ENCODE data around the gene MYO16.

The MYO16 gene

GRCh38 chr13:108797354-108797753 lies 167.9 kb downstream of the MYO16 start:
- no peak for DNase-seq (ENCODE audit: low spot score)

- DNase-seq (ENCODE audit: low spot score): no peak
Observed at GRCh38 chr13:108807841-108808240, 178.4 kb downstream of the MYO16 start.

- DNase-seq (ENCODE audit: low spot score): no peak
Observed at GRCh38 chr13:108812165-108812564, 182.8 kb downstream of the MYO16 start.

- DNase-seq (ENCODE audit: low spot score): no peak
Observed at GRCh38 chr13:108812661-108813060, 183.2 kb downstream of the MYO16 start.

- DNase-seq (ENCODE audit: low spot score): no peak
Observed at GRCh38 chr13:108813587-108814170, 184.3 kb downstream of the MYO16 start.

GRCh38 chr13:108816375-108816774 lies 187.0 kb downstream of the MYO16 start:
- DNase-seq (ENCODE audit: low spot score): no peak

- no peak for DNase-seq (ENCODE audit: low spot score)
Observed at GRCh38 chr13:108827646-108828045, 198.2 kb downstream of the MYO16 start.

- DNase-seq (ENCODE audit: low spot score): no peak
Observed at GRCh38 chr13:108828086-108828815, 198.8 kb downstream of the MYO16 start.

GRCh38 chr13:108830916-108831315 lies 201.5 kb downstream of the MYO16 start:
- no peak for DNase-seq (ENCODE audit: low spot score)

GRCh38 chr13:108833531-108833930 lies 204.1 kb downstream of the MYO16 start:
- DNase-seq (ENCODE audit: low spot score): no peak

- DNase-seq (ENCODE audit: low spot score): no peak
Observed at GRCh38 chr13:108834193-108834592, 204.8 kb downstream of the MYO16 start.

- no peak for DNase-seq (ENCODE audit: low spot score)
Observed at GRCh38 chr13:108835083-108835482, 205.7 kb downstream of the MYO16 start.

GRCh38 chr13:108850691-108851090 lies 221.3 kb downstream of the MYO16 start:
- no peak for DNase-seq (ENCODE audit: low spot score)

- DNase-seq (ENCODE audit: low spot score): no peak
Observed at GRCh38 chr13:108851660-108852059, 222.2 kb downstream of the MYO16 start.

- no peak for DNase-seq (ENCODE audit: low spot score)
Observed at GRCh38 chr13:108853031-108853430, 223.6 kb downstream of the MYO16 start.

GRCh38 chr13:108855737-108856387 lies 226.5 kb downstream of the MYO16 start:
- no peak for DNase-seq (ENCODE audit: low spot score)

- no peak for DNase-seq (ENCODE audit: low spot score)
Observed at GRCh38 chr13:108858676-108859075, 229.3 kb downstream of the MYO16 start.

- no peak for DNase-seq (ENCODE audit: low spot score)
Observed at GRCh38 chr13:108859197-108860012, 230.0 kb downstream of the MYO16 start.

- DNase-seq (ENCODE audit: low spot score): no peak
Observed at GRCh38 chr13:108860418-108860817, 231.0 kb downstream of the MYO16 start.

- DNase-seq (ENCODE audit: low spot score): no peak
Observed at GRCh38 chr13:108877300-108877699, 247.9 kb downstream of the MYO16 start.

- DNase-seq (ENCODE audit: low spot score): no peak
Observed at GRCh38 chr13:108878732-108879131, 249.3 kb downstream of the MYO16 start.

- DNase-seq (ENCODE audit: low spot score): no peak
Observed at GRCh38 chr13:108889324-108889984, 260.0 kb downstream of the MYO16 start.
